NCI-H82 (cell line): ENCODE data around the gene NOL4L.
"Not testable (repeated sequence)": the region's sequence is repeated elsewhere in the genome, so short reads cannot be mapped to it uniquely, and the experiment has no call there.

Source experiments
- DNase-seq: peaks from one replicate; lab custom pipeline; 2025; lab: John Stamatoyannopoulos, UW

Gene NOL4L

DNA sequence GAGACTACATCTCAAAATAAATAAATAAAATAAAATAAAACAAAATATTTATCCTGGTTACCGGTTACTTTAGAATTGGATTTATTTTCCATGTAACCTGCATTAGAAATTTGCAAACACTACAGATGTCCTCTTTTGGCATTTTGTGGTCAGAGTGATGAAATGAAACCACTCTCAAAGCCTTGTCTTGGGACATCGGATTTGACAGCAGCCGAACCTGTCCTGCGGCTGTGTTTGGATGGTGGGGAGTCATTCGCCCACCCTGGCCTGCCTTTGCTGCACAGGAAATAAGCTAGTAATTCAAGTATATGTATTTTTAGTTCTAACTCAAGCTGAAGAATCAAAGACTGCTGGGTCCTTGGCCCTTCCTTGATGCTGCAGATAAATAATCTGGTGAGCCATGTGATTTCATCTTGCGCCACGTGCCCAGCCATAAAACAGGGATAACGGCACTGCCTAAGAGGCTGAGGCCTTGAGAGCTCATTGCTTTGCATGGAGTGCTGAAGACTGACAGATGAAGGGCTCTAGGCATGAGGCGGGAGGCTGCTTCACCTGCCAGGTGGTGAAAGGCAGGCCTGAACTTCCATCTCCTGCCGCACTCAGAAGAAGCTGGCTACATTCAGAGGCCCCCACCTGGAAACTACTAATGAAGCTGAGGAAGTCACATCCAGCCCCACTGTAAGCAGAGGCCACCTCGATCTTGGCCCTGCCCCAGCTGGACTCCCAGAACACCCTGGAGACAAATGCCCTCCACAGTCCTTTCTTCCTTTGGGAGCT lies 76.9 kb downstream of the NOL4L start:
- DNase-seq: no peak

DNA sequence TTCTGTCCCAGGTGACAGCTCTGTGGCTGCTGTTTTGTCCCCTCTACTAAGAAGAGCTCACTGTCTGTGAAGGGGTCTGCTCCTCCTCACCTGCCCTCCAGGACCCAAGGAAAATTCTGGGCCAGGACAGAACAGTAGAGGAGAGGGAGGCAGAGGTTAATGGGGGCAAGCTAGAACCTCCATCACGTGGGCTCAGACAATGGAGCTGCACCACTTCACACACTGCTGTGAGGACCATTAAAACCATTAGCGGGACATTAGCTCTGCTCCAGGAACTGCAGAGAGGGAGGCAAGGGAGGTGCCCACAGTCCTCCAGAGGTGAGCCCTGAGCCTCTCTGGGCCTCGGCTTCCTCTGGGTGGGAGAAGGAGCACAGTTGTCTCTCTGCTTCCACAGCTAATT lies 78.4 kb downstream of the NOL4L start:
- DNase-seq: no peak

DNA sequence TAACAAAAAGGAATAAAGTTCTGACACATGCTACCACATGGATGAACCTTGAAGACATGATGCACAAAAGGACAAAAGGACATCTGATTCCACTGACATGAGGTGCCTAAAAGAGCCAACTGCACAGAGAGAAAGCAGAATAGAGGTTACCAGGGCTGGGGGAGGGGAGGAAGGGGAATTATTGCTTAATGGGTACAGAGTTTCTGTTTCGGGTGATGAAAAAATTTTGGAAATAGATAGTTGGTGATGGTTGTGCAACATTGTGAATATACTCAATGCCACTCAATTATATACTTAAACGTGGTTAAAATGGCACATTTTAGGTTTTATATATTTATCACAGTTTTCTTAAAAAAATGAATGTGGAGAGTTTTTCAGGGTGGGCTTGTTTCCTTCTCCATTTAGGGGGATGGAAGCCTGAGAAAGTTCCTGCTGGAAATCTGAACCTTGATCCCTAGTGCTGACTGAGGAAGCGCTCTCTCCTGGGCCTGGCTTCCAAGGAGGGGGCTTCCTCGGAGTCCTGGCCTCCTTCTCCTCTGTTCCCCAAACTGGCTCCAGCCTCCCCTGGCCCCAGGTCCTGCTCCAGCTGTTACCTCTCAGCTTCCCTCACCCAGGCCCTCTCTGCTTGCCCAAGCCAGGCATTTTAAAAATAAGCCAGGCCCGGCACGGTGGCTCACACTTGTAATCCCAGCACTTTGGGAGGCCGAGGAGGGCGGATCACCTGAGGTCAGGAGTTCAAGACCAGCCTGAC lies 79.2 kb downstream of the NOL4L start:
- no peak for DNase-seq

DNA sequence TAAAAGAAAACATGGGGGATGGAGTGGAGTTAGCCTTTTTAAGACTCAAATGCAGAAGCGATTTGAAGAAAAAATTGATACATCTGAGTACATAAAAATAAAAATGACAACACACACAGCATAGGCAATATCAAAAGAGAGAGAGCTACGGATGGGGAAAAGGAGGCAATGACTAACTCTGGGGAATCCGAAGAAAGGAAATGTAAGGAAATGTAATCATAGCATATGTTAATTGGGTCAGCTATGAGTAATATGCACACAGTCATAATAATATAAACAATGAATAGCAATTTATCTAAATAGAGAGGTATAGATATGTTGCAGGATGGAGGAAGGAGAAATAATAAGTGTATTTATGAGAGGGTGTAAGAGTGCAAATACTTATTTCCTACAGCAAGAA lies 83.4 kb downstream of the NOL4L start:
- no peak for DNase-seq

DNA sequence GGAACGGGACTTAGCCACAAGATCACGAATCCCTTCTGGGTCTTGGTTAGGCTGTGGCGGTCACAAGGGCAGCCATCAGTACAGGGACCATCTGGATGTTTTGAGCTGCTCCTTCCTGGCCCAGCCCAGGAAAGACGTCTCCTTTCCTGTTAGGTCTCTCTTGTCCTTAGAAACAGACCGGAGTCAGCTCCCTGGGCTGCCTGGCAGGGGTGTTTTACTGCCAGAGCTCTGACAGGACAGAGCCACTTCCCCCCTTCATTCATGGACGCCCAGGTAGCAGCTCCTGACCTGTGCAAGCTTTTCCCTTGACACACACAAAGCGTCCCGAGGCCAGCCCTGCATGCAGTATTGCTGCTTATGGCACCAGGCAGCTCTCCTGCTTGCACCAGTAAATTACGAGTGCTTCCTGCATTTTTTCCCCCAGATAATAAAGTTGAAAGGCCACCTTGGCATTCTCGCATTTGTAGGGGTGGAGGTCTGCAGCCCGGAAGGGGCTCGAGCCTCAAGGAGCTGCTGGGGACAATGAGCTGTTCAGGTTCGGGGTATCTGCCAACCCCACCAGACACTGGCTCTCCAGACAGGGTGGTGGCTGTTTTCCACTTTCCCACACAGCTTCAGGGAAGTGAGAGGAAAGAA lies 87.4 kb downstream of the NOL4L start:
- peak; percentile 21 for DNase-seq

DNA sequence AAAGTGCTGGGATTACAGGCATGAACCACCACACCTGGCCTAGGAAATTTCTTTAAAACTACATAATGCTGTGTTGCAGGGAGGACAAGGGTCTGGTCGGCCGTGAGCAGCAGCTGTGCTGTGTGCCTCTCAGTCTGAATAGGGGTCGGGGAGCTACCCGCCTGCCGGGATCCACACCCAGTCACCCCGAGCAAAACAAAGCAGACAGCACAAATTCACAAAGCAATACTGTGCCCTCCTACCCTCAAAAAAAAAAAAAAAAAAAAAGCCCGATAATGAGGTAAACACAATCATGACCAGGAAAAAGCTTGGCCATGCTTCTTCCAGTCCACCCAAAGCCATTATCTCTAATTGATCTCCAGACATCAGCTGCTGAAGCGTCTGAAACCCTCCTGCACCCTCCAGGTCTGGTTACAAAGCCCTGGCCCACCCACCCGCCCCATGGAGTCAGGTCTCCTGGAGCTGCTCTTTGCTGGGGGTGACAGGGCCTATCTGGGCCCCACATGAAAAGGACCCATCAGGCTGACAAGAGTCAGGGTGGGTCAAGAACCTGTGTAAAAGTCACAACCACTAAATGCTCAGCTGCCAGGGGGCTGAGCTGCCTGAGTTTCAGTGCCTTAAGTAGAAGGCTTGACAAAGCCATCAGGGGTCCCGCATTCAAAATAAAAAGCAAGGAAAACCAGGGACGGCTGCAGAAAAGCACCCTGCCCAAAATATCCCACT lies 88.2 kb downstream of the NOL4L start:
- DNase-seq: no peak

DNA sequence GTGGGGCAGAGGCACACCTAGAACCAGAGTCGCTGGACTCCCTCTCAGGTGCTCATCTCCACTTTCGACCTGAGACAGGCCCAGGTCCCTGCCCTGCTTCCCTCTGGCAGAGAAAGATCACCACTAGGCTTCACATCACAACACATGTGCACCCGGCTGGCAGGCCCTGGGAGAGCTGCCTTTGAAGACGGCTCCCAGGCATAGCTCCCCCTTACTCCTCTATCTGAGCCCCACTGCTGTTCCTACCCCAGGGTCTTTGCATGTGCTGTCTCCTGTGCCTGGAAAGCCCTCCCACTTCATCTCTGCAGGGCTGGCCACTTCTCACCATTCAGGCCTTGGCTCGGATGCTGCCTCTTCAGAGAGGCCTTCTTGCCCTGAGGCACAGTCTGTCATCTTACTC lies 89.2 kb downstream of the NOL4L start:
- no peak for DNase-seq

DNA sequence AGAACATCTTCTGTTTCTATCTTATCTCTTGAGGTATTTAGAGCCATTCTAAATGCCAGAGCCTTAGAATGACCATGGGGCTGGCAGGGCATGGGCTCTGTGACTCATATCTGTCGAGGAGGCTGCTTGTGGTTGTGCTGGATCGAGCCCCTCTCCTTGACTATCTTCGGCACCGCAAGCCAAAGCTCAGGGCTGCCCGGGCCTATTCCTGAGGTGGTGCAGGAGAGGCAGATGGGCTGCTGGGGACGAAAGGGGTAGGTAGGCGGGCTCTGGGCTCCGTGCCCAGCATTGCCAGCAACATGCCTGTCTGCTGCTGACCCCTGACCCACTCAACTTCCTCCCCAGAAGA lies 89.9 kb downstream of the NOL4L start:
- no peak for DNase-seq

DNA sequence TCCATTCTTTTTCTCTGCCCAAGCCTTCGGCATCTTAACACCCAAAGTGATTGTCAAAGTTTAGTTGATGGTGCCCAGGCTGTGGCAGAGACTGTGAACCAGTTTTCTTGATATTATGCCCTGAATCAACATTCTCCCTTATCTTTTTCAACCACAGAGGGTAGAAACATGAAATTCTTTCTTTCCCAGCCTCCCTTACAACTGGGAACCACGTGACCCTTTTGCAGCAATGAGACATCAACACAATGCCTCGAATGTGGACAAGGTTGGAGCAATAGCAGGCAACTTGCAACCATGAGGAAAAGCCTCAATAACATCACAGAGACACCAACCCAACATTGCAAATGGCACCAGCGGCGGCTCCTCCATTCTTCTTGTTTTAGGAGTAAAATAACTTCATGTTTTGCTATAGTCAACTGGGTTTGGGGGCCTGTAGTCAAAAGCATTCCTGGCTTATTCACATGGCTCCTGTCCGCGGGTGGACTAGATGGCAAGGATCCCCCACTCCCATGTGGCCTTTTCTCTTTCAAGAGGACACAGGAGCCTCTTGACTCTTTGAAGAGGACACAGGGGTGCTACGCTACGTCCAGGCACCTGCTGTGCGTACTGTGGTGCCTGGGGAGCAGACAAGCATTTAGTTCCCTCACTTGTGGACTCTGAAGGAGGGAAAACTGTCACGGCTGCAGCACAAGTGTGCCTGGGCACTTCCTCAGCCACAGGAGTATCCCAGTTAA lies 90.5 kb downstream of the NOL4L start:
- no peak for DNase-seq

DNA sequence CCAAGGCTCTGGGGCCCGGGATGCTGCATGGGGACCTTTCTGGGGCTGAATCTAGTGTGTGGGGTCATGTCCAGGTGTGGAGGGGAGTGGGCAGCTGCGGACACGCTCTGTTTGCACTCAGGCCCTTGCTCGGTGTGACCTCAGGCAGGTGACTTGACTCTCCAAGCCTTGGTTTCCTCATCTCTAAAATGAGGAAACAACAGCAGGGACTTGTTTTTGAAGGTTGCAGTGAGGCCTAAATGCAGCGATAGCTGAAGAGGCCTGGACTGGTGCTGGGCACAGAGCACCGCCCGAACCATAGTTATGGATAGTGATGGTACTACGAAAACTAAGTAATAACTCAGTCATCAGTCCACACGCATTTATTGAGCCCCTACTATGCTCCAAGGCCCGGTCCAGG lies 91.8 kb downstream of the NOL4L start:
- DNase-seq: no peak

DNA sequence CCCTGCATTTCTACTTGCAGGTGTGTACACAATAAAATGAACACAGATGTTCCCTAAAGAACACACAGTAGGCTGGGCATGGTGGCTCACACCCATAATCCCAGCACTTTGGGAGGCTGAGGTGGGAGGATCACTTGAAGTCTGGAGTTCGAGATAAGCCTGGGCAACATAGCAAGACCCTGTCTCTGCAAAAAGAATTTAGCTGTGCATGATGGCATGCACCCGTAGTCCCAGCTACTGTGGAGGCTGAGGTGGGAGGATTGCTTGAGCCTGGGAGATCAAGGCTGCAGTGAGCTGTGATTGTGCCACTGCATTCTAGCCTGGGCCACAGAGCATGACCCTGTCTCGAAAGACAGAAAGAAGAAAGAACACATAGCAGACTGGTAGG lies 93.4 kb downstream of the NOL4L start:
- not testable (repeated sequence) for DNase-seq

DNA sequence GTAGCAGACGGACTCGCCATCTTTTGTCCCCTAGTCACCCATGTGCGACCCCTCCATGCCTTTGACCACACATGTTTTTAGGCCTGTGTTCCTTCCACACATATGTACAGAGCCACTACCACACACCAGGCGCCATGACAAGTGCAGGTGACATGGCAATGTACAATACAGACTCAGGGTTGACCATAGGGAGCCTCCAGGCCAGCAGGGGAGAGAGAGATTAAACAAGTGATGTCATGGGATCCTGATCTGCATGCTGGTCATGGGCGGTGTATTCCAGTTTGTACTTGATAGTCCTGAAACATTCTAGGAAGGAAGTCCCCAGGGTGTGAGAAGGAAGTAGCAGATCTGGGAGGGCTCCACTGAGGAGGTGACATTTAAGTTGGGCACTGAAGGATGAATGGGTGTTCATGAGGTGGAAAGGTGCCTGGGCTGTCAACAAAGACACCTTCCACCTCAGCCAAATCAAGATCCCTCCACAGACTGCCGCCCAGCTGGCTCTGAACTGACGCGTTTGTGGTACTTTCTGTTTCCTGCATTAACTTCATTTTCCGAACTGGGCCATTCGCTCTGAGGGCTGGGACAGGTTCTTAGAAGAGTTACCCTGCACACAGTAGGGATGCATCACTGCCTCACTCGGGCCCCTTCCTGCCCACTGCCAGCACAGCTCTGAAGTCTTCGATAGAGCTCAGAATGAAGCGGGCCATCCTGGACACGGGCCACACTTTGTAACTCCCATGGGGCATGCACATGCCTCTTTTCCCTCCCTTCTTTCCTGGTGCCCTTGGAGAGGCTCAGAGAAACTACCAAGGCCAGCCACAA lies 94.0 kb downstream of the NOL4L start:
- no peak for DNase-seq

DNA sequence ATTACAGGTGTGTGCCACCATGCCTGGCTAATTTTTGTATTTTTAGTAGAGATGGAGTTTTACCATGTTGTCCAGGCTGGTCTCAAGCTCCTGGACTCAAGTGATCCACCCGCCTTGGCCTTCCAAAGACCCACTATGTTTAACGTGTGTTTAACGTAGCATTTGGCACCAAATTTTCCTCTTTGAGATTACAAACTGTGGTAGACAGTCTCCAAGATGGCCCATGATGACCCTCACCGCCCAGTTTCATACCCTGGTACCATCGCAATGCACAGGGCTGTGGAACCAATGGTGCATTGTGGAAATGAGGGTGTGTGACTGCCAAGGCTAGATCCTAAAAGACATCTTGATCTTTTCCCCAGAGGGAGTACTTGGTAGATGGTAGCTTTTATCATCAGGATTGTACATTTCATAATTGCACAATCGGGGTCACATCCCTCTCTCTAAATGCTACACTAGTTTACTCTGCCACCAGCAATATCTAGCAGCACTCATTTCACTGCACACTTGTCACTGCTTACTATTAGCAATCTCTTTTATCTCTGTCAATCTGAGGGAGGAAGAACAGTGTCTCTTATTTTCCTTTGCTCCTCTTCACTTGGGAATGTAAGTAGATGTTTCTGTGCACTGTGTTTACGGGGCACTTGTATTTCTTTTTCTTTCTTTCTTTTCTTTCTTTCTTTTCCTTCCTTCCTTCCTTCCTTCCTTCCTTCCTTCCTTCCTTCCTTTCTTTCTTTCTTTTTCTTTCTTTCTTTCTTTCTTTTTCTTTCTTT lies 96.9 kb downstream of the NOL4L start:
- no peak for DNase-seq

DNA sequence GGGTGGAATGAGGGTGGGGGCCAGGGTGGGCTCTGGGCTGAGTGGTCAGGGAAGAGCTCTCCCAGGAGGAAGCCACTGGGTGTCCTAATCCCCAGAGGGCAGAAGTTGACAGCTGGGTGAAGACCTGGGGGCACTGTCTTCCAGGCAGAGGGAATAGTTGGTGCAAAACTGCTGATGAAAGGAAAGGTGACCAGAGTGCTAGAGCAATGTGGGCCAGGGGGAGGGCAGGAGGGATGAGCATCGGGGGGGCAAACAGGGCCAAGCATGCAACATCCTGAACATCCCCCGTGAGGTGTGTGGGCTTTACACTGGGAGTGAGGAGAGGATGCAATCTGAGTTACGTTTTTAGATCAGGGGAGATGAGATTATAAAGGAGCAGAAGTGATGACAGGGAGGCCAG lies 97.8 kb downstream of the NOL4L start:
- DNase-seq: no peak

DNA sequence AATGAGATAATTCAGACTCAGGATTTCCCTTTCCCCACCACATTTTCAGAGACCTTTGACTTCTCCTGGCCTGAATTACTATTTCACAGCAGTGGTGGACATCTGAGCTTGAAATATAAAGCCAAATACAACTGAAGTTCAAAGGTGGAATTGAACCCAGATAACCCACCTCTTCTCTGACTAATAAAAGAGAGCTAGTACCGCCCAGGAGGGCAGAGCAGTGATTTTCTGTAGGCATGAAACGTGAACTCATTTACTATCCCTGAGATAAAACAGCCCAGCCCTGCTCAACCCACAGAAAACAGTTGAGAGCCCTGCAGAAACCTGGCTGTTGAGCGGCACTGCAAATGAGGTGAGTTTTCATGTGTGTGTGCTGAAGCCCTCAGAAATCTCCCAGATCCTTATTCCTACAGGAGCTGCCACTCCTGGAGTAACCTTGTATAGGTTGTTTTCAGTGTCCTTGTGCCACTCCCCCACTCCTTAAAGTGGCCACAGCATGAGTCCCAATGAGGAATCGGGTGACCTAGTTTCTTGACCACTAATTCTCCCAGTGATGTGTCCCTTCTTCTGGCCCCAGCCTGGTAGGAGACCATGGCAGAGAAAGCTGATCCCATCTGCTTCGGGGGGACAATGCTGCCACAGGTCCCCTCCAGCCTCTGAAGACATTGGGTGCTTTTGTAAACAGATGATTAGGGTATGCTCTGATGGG lies 99.2 kb downstream of the NOL4L start:
- no peak for DNase-seq

DNA sequence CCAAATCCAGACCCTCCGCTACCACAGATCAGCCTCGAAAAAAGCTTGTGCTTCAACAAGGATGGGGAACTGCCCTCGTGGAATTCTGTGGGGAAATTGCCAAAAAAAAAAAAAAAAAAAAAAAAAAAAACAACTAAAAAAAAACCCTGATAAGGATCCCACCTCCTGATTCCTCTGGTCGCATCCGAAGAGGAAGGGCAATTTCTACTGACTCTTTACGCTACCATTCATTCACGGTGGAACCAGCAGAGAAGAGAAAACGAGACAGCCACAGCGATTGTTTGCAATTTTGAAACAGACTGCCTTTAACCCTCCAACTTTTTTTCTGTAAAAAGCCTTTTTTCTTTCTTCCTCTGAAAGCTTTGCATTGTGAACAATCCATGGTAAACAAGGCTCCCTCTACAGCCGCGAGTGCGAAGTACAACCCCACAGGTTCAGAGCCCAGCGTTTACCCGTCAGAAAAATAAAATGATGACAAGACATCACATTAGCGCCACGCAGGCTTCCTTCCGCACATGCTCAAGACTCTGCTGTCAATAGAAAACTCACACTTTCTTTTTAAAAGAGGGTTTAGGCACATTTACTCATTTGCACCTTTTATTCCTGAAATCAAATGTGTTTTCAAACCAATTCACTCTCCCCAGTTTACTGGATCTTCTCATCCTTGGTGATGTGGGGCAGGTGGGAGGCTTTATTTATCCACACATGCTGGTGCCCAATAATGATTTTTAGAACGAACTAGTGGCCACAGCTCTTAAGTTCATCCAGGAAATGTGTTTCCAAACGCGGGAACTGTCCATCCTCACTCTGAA lies 100.0 kb downstream of the NOL4L start:
- DNase-seq: peak; percentile 84

DNA sequence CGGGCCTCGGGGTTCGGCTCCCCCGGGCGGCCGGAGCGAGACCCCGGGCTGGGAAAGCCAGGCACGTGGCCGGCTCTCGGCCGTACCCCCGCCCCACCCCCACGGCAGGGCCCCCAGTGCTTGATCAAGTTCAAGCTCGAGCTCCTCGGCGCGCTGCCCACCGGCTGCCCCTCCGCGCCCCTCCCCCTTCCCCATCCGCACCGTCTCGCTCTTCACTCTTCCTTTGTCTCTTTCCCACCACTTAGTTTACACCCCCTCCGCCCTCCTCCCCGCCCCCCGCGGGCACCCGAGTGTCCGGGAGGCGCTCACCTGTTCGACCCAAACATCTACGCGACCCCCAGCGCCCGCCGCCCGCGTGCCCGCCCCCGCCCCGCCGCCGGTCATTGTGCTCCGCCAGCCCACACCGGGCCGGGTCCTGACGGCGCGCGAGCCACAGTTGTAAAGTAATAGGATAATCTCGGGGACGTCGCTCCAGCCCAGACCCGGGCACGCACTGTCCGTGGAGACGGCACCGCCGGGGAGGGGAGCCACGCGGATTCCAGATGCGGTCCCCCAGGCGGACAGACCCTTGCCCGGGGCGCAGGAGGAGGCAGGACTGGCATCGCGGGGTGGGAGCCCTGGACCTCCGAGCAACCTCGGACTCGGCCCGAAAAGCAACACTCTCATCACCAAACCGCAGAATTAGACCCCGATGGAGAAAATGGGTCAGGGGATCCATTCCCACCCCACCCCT lies 100.7 kb downstream of the NOL4L start:
- DNase-seq: peak; percentile 73
